Testis (tissue), 3 donors: ENCODE measurements around the gene DPF1. TPM values are rescaled to one million over a fixed set of nuclear protein-coding genes. Genes with fewer than 3 reads are reported as not detected.

Experiments
- DNase-seq: peaks from one replicate; pipeline ENCODE4 v3.0.0-alpha.2; 2019
- H3K27ac ChIP-seq, 2 donors: fragments of 200-600 bp; sonication (generic); one replicate each; pipeline ENCODE4 v1.5.1; 2019
- H3K27me3 ChIP-seq: fragments of 200-600 bp; sonication (generic); one replicate; pipeline ENCODE4 v1.5.1; 2019
- H3K36me3 ChIP-seq: fragments of 200-600 bp; sonication (generic); one replicate; pipeline ENCODE4 v1.5.1; 2017; ENCODE audit warnings: low read depth; ENCODE audit errors: missing control alignments
- H3K4me1 ChIP-seq: fragments of 200-600 bp; sonication (generic); one replicate; pipeline ENCODE4 v1.5.1; 2019
- H3K4me3 ChIP-seq, 2 donors: fragments of 200-600 bp; sonication (generic); one replicate each; pipeline ENCODE4 v1.5.1; 2017 to 2019
- H3K9me3 ChIP-seq: fragments of 200-600 bp; sonication (generic); one replicate; pipeline ENCODE4 v1.5.1; 2017
- POLR2A ChIP-seq: fragments of 450-650 bp; IDR thresholded peaks from one replicate; pipeline ENCODE4 v1.6.1; 2017; ENCODE audit warnings: antibody characterized with exemption, mild to moderate bottlenecking, moderate library complexity
- WGBS, 2 donors: methylation state at CpG; one replicate each; pipeline ENCODE4 v1.1.5; 2018; 5-methylcytosine and 5-hydroxymethylcytosine counted together
- intact Hi-C: fragments of 100-400 bp; cut with DNase I; formaldehyde crosslinking; loops from one replicate; pipeline ENCODE4 v1.15.1; 2023; ENCODE audit warnings: low total_unique reads
- polyA plus RNA-seq: library from polyadenylated mRNA; stranded (reverse); fragments of 350-450 nt; fragmentation: Illumina TruSeq; extraction: RNeasy Lipid Tissue Mini Kit (QIAGEN cat#74804); gene quantifications from one replicate; pipeline ENCODE4 v1.2.3, GENCODE V29; 2014; ENCODE audit warnings: low read depth, low replicate concordance; ENCODE audit not compliant: insufficient read depth
- total RNA-seq, 2 donors: library from RNA; depleted of rRNA; stranded (reverse); fragments of >200 nt; gene quantifications; one replicate each; pipeline ENCODE4 v1.2.3, GENCODE V29; 2016
- TF ChIP-seq, protein P1 (sequence below), 3 experiments: fragments of 450-650 bp in 2 of 3; fragments of 200-600 bp in 1 of 3; sonication (generic) in 1 of 3; IDR thresholded peaks; one replicate each; pipeline ENCODE4 v1.5.1; 2016 to 2019; ENCODE audit warnings: antibody characterized with exemption in 3 of 3, mild to moderate bottlenecking in 2 of 3, moderate library complexity in 1 of 3

DPF1 gene
- total and polyA plus RNA-seq, 3 donors from 2014 or later = 3.6 to 6.4 (median 4.7) TPM

GRCh38 chr19:38196245-38196837, 27.7 kb downstream of the DPF1 start:
- H3K36me3 ChIP-seq = no peaks in the 10 kb centered on the region
- 82 to 87% methylated on average over 12 to 13 of the region's 13 CpGs for WGBS, 2 donors
- TF ChIP-seq POLR2A = no peak
- TF ChIP-seq, protein P1, sequence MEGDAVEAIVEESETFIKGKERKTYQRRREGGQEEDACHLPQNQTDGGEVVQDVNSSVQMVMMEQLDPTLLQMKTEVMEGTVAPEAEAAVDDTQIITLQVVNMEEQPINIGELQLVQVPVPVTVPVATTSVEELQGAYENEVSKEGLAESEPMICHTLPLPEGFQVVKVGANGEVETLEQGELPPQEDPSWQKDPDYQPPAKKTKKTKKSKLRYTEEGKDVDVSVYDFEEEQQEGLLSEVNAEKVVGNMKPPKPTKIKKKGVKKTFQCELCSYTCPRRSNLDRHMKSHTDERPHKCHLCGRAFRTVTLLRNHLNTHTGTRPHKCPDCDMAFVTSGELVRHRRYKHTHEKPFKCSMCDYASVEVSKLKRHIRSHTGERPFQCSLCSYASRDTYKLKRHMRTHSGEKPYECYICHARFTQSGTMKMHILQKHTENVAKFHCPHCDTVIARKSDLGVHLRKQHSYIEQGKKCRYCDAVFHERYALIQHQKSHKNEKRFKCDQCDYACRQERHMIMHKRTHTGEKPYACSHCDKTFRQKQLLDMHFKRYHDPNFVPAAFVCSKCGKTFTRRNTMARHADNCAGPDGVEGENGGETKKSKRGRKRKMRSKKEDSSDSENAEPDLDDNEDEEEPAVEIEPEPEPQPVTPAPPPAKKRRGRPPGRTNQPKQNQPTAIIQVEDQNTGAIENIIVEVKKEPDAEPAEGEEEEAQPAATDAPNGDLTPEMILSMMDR (IDR thresholded peaks at IDR 0.05) = no peak

GRCh38 chr19:38195237-38195636, 28.8 kb downstream of the DPF1 start:
- no peaks in the 10 kb centered on the region for H3K27me3 ChIP-seq
- no peaks in the 10 kb centered on the region for H3K4me1 ChIP-seq
- intact Hi-C loops = no loop called here
- H3K9me3 ChIP-seq = no peaks in the 10 kb centered on the region
- TF ChIP-seq POLR2A = no peak
- TF ChIP-seq, protein P1 (IDR thresholded peaks at IDR 0.05) = no peak
- WGBS, 2 donors = 91 to 94% methylated on average over 9 to 10 of the region's 10 CpGs
- no peak overlapping the region for H3K4me3 ChIP-seq
- no peak overlapping the region for H3K27ac ChIP-seq
- no peak for DNase-seq
- no peaks in the 10 kb centered on the region for H3K36me3 ChIP-seq

More at GRCh38 chr19:38196245-38196837, 27.7 kb downstream of the DPF1 start:
- Histone ChIP-seq H3K27ac (no peak overlapping the region), H3K27me3 (no peaks in the 10 kb centered on the region), H3K4me1 (no peaks in the 10 kb centered on the region), H3K4me3 (no peak overlapping the region), H3K9me3 (no peaks in the 10 kb centered on the region)
- intact Hi-C loops = no loop called here
- no peak for DNase-seq

- Histone ChIP-seq H3K27ac (no peak overlapping the region), H3K4me3 (no peak overlapping the region), H3K9me3 (no peaks in the 10 kb centered on the region), H3K36me3 (no peaks in the 10 kb centered on the region), H3K4me1 (no peaks in the 10 kb centered on the region), H3K27me3 (no peaks in the 10 kb centered on the region)
- intact Hi-C loops = no loop called here
- WGBS, 2 donors = 92% methylated on average over 12 to 13 of the region's 13 CpGs
- no peak for DNase-seq
- TF ChIP-seq POLR2A = no peak
- TF ChIP-seq, protein P1 (IDR thresholded peaks at IDR 0.05) = no peak
Observed at GRCh38 chr19:38194061-38194701, 29.8 kb downstream of the DPF1 start.

- Histone ChIP-seq H3K27me3 (no peaks in the 10 kb centered on the region), H3K4me1 (no peaks in the 10 kb centered on the region), H3K4me3 (no peak overlapping the region), H3K9me3 (no peaks in the 10 kb centered on the region), H3K27ac (no peak overlapping the region), H3K36me3 (no peaks in the 10 kb centered on the region)
- TF ChIP-seq, protein P1 (IDR thresholded peaks at IDR 0.05) = no peak
- TF ChIP-seq POLR2A = no peak
- 85 to 93% methylated on average over 18 to 23 of the region's 29 CpGs for WGBS, 2 donors
- intact Hi-C loops = no loop called here
- no peak for DNase-seq
Observed at GRCh38 chr19:38193445-38193844, 30.6 kb downstream of the DPF1 start.

DNA sequence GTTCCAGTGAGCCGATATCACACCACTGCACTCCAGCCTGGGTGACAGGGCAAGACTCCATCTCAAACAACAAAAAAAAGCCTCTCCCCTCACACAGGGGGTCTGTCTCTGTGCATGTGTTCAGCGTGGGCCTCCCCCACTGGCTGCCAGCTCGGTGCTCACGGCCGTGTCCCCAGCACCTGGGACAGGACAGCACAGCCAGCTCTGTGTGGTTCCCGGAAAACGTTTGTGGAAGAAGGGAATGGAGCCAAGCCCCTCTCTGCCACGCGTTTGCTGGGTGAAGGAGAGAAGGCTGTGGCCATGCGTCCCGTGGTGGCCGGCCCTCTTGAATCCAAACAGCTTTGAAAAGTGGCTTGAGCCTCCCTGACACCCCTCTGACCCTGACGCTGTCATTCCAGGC, 32.3 kb downstream of the DPF1 start:
- TF ChIP-seq POLR2A = no peak
- TF ChIP-seq, protein P1 (IDR thresholded peaks at IDR 0.05) = no peak
- Histone ChIP-seq H3K27ac (no peak overlapping the region), H3K9me3 (no peaks in the 10 kb centered on the region), H3K4me3 (no peak overlapping the region), H3K27me3 (no peaks in the 10 kb centered on the region), H3K36me3 (no peaks in the 10 kb centered on the region), H3K4me1 (no peaks in the 10 kb centered on the region)
- 95% methylated on average over 12 to 13 of the region's 13 CpGs for WGBS, 2 donors
- no peak for DNase-seq
- intact Hi-C loops = no loop called here
